Colon (tissue), 2 donors: ENCODE data around the gene ZNF689.
"Not testable (repeated sequence)": the region's sequence is repeated elsewhere in the genome, so short reads cannot be mapped to it uniquely, and the experiment has no call there.

Source experiments
- FAIRE-seq: peaks from 2 replicates; lab custom pipeline; 2012; peaks lifted over from hg19 to GRCh38; lab: Jason Lieb, UNC
- donor health status: control.
- donor health status: control.

Gene ZNF689

GRCh38 chr16:30600215-30600614 is 10.0 kb downstream of the ZNF689 start:
- no peak for FAIRE-seq

- no peak for FAIRE-seq
Measured at GRCh38 chr16:30592871-30593270, 17.3 kb downstream of the ZNF689 start.

GRCh38 chr16:30590869-30591268 is 19.3 kb downstream of the ZNF689 start:
- not testable (repeated sequence) for FAIRE-seq

GRCh38 chr16:30589582-30589981 is 20.6 kb downstream of the ZNF689 start:
- not testable (repeated sequence) for FAIRE-seq

- no peak for FAIRE-seq
Measured at GRCh38 chr16:30588651-30589050, 21.5 kb downstream of the ZNF689 start.

- peak; percentile 47 for FAIRE-seq
Measured at GRCh38 chr16:30585400-30586191, 24.6 kb downstream of the ZNF689 start, which contains the start of gene ZNF785. Gene ZNF785, minus strand, starts transcription at chr16:30585697. Its CDS starts 86 bp downstream, at chr16:30585611.

GRCh38 chr16:30585022-30585399 is 25.2 kb downstream of the ZNF689 start:
- FAIRE-seq: no peak

GRCh38 chr16:30582611-30583340 is 27.4 kb downstream of the ZNF689 start:
- no peak for FAIRE-seq

- FAIRE-seq: no peak
Measured at GRCh38 chr16:30581457-30581856, 28.7 kb downstream of the ZNF689 start.

GRCh38 chr16:30574678-30575077 is 35.5 kb downstream of the ZNF689 start:
- no peak for FAIRE-seq

GRCh38 chr16:30571445-30572322 is 38.5 kb downstream of the ZNF689 start, which contains the start of gene ZNF688:
Gene ZNF688, minus strand, starts transcription at chr16:30571714. Its CDS starts 85 bp downstream, at chr16:30571629.
- no peak for FAIRE-seq

- FAIRE-seq: no peak
Measured at GRCh38 chr16:30570636-30571444, 39.3 kb downstream of the ZNF689 start.

GRCh38 chr16:30569746-30570635 is 40.2 kb downstream of the ZNF689 start:
- no peak for FAIRE-seq

GRCh38 chr16:30569281-30569680 is 40.9 kb downstream of the ZNF689 start:
- no peak for FAIRE-seq

- FAIRE-seq: no peak
Measured at GRCh38 chr16:30567991-30568638, 42.1 kb downstream of the ZNF689 start.

- FAIRE-seq: no peak
Measured at GRCh38 chr16:30567160-30567990, 42.8 kb downstream of the ZNF689 start.

GRCh38 chr16:30566531-30566930 is 43.7 kb downstream of the ZNF689 start:
- no peak for FAIRE-seq

GRCh38 chr16:30565984-30566383 is 44.2 kb downstream of the ZNF689 start:
- no peak for FAIRE-seq

GRCh38 chr16:30565526-30565925 is 44.7 kb downstream of the ZNF689 start:
- FAIRE-seq: no peak
